ENCODE data around the gene CALCOCO1.

The CALCOCO1 gene

GRCh38 chr12:53714004-53714403, 13.2 kb downstream of the CALCOCO1 start:
- no peak for TF ChIP-seq CTCF (IDR thresholded peaks at IDR 0.05; ENCODE audit: borderline replicate concordance, control extremely low read depth, extremely low read depth, insufficient read depth, missing control alignments)
- in situ Hi-C loops (cut with MboI; ENCODE audit: low sequenced_read_pairs, unreplicated experiment), result no loop called here
- no peak for DNase-seq (ENCODE audit: low spot score)

- in situ Hi-C loops (cut with MboI; ENCODE audit: low sequenced_read_pairs, unreplicated experiment), result no loop called here
- no peak for TF ChIP-seq CTCF (IDR thresholded peaks at IDR 0.05; ENCODE audit: borderline replicate concordance, control extremely low read depth, extremely low read depth, insufficient read depth, missing control alignments)
- no peak for DNase-seq (ENCODE audit: low spot score)
These were observed 13.7 kb downstream of the CALCOCO1 start for GRCh38 chr12:53713516-53713915.

GRCh38 chr12:53712059-53712643, 15.1 kb downstream of the CALCOCO1 start:
- in situ Hi-C loops (cut with MboI; ENCODE audit: low sequenced_read_pairs, unreplicated experiment), result no loop called here
- no peak for DNase-seq (ENCODE audit: low spot score)
- no peak for TF ChIP-seq CTCF (IDR thresholded peaks at IDR 0.05; ENCODE audit: borderline replicate concordance, control extremely low read depth, extremely low read depth, insufficient read depth, missing control alignments)

- DNase-seq (ENCODE audit: low spot score), result no peak
- TF ChIP-seq CTCF (IDR thresholded peaks at IDR 0.05; ENCODE audit: borderline replicate concordance, control extremely low read depth, extremely low read depth, insufficient read depth, missing control alignments), result no peak
- in situ Hi-C loops (cut with MboI; ENCODE audit: low sequenced_read_pairs, unreplicated experiment), result no loop called here
These were observed 17.2 kb downstream of the CALCOCO1 start for GRCh38 chr12:53710091-53710490.

- DNase-seq (ENCODE audit: low spot score), result no peak
- no peak for TF ChIP-seq CTCF (IDR thresholded peaks at IDR 0.05; ENCODE audit: borderline replicate concordance, control extremely low read depth, extremely low read depth, insufficient read depth, missing control alignments)
- in situ Hi-C loops (cut with MboI; ENCODE audit: low sequenced_read_pairs, unreplicated experiment), result no loop called here
These were observed 17.6 kb downstream of the CALCOCO1 start for GRCh38 chr12:53709671-53710070.

- in situ Hi-C loops (cut with MboI; ENCODE audit: low sequenced_read_pairs, unreplicated experiment), result no loop called here
- DNase-seq (ENCODE audit: low spot score), result no peak
- TF ChIP-seq CTCF (IDR thresholded peaks at IDR 0.05; ENCODE audit: borderline replicate concordance, control extremely low read depth, extremely low read depth, insufficient read depth, missing control alignments), result no peak
These were observed 21.2 kb downstream of the CALCOCO1 start for GRCh38 chr12:53706080-53706479.

Measured in GM13976 (cell line).